Fibroblast of the conjunctiva (primary cell): ENCODE data around the gene GART.
A peak's percentile ranks its signal among the peaks of the same experiment; 100 is the strongest.

Experiments
- DNase-seq: peaks from one replicate; pipeline ENCODE4 v3.0.0-alpha.2; 2010; ENCODE audit warnings: low read depth

GART gene

GRCh38 chr21:33552999-33553598, 11.2 kb upstream of the GART start:
- DNase-seq = no peak

GRCh38 chr21:33552093-33552998, 10.4 kb upstream of the GART start:
- DNase-seq = no peak

- DNase-seq = no peak
Observed at GRCh38 chr21:33551664-33552063, 9.7 kb upstream of the GART start.

GRCh38 chr21:33550772-33551660, 9.1 kb upstream of the GART start:
- DNase-seq = no peak

- DNase-seq = no peak
Observed at GRCh38 chr21:33549848-33550771, 8.2 kb upstream of the GART start.

DNA sequence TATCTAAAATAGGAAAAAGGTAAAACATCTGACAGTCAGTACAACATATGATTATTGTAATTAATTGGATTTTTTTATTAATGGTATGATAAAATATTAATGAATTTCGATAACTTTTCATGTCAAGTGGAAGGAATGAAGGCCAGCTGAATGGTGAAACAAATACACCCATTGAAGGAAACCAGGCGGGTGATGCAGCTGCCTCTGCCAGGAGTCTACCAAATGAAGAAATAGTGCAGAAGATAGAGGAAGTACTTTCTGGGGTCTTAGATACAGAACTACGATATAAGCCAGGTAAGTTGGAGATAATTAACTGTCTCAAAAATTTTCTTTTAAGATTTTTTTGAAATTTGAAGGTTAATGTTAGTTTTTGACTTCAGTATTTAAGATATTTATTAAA, 4.2 kb upstream of the GART start:
- DNase-seq = no peak

DNA sequence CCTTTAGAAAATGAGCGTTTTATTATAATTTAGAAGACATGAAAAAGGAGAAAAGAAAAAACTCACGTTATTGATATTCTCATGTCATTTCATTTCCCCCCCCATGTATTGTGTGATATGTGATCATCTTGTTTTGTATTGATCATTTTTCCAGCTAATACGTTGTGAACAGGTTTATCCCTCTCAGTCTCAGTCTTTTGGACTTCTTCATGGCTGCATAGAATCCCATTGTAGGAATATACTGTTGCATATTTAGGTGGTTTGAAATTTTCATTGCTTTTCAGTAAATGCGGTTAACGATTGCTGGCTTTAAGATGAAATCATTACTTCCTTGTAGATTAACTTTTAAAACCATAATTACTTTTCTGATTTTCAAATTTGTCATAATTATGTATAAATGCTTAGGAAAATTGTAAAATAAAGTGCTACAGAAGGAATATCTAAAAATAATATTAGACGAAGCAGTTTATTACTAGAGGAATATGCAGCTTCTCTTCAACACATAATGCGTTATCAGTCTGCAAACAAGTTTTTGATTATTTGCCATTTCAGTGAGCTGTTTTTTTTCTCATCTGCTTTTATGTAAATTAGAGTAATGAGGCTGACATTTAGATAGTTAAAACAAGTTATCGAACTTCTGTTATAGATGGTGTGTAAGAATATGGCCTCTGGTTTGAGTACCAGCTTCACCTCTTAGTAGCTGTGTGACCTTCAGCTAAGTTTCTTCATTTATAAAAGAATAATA, 2.7 kb upstream of the GART start:
- DNase-seq = no peak

GRCh38 chr21:33543505-33544129, 1.7 kb upstream of the GART start:
- peak; percentile 16 for DNase-seq

- peak; percentile 98 for DNase-seq
Observed at GRCh38 chr21:33542640-33543504, 955 bp upstream of the GART start, which contains the start of gene SON. SON (plus strand) TSS chr21:33543038; CDS start chr21:33543093, 55 bp downstream.

- DNase-seq = no peak
Observed at GRCh38 chr21:33541105-33541711, 709 bp downstream of the GART start.

DNA sequence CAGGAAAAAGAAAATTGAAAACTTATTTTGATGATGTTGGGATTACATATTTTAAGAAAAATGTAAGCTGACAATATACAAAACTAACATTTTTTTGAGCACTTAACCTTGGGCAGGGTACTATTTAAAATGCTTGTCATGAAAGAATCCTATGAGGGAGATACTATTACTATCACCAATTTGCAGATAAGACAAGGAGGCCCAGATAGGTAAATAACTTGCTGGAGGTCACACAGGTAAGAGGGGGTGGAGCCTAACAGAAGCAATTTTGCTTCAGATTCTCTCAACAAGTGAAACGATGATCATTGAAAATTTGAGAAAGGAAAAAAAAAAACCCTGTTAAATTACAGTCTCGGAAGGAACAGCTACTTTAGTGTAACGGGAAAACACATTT, 1.2 kb downstream of the GART start:
- DNase-seq = no peak

GRCh38 chr21:33539616-33540015, 2.3 kb downstream of the GART start:
- DNase-seq = no peak

- DNase-seq = no peak
Observed at GRCh38 chr21:33537212-33537611, 4.7 kb downstream of the GART start.

DNA sequence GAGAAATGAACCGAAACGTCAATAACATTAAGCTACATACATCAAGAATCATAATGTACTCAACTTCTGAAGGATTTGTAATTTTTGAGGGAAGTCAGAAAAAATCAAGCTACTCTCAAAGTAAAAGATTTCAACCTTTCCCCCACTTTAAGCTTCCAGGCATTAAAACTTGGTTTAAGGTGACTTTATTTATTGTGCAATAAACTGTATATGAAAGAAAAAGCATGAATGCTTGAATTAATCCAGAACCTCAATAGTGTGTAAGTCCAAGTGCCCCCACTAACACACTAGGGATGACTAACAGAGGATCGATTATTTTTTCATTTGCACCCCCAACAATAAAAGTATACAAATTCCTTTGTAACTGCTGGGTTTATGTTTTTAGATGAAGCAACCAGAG, 10.9 kb downstream of the GART start:
- DNase-seq = no peak

- no peak for DNase-seq
Observed at GRCh38 chr21:33522953-33523349, 19.0 kb downstream of the GART start.

DNA sequence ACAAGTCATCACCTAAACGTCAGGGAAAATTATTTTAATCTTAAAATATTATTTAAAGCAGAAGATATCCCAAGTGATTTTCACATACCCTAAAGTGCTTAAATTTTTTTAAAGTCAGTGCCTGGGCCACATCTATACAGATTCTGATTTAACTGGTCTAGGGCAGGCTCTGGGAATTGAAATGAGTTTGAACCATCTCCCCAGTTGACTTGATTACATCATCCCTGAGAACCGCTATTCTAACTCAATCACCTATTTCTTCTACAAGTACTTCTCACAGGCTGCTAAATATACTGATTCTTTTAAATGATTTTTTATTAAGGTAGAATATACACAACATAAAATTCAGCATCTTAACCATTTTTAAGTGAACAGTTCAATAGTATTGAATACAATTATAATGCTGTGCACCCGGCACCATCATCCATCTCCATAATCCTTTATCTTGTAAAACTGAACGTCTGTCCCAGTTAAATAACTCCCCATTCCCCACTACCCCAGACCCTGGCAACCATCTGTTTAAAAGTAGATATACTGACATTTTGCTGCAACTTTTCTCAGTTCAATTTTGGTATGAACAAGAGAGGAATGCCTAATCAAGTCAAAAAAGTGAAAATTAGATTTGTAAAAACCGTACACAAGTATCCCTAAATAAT, 19.5 kb downstream of the GART start:
- no peak for DNase-seq

DNA sequence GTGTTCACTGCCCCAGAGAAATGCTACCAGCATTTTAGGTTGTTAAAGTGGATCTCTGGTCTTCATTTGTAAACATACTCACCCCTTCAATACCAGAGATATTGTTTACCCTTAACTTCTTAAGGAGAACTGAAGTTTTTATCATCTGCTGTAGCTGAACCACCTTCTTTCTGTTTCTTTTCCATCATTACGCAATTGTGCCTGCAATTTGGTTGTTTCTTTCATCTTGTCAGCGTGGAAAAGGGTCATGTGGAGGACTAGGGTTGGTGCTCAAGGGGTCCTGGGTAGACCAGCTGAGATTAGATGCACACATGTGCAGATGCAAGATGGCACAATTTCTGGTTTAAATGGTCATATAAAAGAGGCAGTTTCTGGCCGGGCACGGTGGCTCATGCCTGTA, 23.0 kb downstream of the GART start:
- DNase-seq = no peak

DNA sequence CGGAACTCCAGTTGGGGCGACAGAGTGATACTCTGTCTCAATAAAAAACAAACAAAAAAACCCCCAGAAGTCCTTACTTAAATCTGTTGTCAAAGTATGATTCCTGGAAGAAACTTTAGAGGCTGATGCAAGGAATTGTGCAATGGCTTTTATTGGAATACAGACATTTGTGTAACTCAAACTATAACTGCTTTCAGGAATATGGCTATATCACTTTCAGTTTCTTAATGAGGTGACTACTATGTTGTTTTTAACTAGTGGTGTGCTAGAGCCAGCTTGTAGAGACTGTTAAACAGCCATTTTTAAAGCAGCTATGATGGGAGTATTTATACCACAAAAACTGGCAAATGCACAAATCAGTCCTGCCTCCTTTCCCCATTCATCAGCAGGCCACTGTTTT, 27.7 kb downstream of the GART start:
- DNase-seq = peak; percentile 17
